ENCODE data around the gene LGR4. TPM values are rescaled to one million over a fixed set of nuclear protein-coding genes. Genes with fewer than 3 reads are reported as not detected.

Gene LGR4
- total and polyA plus RNA-seq, 2 donors from 2014 or later: 22.7 to 109 TPM

DNA sequence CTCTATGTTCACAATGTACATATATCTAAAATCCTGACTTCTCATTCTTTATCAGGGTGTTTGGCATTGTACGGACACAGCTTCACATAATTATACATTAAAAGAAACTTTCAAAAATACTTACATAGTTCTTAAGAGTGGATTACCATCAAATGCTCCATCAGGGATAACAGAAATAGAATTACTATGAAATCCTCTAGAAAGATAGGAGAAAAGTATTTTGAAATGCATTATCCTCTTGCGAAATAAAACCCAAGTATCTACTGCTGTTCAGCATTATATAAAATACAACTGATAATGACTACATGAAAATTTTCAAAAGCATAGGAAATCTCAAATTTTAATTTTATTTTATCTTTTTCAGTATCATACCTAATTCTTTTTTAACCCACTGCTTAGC, 91.8 kb downstream of the LGR4 start:
- H3K9me3 ChIP-seq (ENCODE audit: control insufficient read depth in 2 of 3, insufficient read depth in 1 of 3, low read length in 3 of 3): no peaks in the 10 kb centered on the region
- H3K4me3 ChIP-seq (ENCODE audit: low read length in 3 of 3): no peak overlapping the region
- no peak overlapping the region for H3K27ac ChIP-seq (ENCODE audit: low read depth in 2 of 2, low read length in 2 of 2)
- intact Hi-C loops (cut with DNase I): no loop called here
- no peak for FAIRE-seq
- H3K36me3 ChIP-seq (ENCODE audit: control insufficient read depth in 2 of 3, insufficient read depth in 3 of 3, low read length in 3 of 3): peaks cover 2 to 35% (median 20%) of the 10 kb centered on the region in 3 donors
- TF ChIP-seq, protein P1, sequence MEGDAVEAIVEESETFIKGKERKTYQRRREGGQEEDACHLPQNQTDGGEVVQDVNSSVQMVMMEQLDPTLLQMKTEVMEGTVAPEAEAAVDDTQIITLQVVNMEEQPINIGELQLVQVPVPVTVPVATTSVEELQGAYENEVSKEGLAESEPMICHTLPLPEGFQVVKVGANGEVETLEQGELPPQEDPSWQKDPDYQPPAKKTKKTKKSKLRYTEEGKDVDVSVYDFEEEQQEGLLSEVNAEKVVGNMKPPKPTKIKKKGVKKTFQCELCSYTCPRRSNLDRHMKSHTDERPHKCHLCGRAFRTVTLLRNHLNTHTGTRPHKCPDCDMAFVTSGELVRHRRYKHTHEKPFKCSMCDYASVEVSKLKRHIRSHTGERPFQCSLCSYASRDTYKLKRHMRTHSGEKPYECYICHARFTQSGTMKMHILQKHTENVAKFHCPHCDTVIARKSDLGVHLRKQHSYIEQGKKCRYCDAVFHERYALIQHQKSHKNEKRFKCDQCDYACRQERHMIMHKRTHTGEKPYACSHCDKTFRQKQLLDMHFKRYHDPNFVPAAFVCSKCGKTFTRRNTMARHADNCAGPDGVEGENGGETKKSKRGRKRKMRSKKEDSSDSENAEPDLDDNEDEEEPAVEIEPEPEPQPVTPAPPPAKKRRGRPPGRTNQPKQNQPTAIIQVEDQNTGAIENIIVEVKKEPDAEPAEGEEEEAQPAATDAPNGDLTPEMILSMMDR (IDR thresholded peaks at IDR 0.05; ENCODE audit: borderline replicate concordance, extremely low read depth, insufficient read depth): no peak
- peaks cover 0 to 3% (median 0%) of the 10 kb centered on the region in 3 donors for H3K4me1 ChIP-seq (ENCODE audit: control insufficient read depth in 2 of 3, insufficient read depth in 2 of 3, low read depth in 1 of 3, low read length in 3 of 3)
- no peak for DNase-seq
- no peak overlapping the region for H3K9ac ChIP-seq (ENCODE audit: low read length in 3 of 3)
- no peaks in the 10 kb centered on the region for H3K27me3 ChIP-seq (ENCODE audit: control insufficient read depth, insufficient read depth, low read length)

DNA sequence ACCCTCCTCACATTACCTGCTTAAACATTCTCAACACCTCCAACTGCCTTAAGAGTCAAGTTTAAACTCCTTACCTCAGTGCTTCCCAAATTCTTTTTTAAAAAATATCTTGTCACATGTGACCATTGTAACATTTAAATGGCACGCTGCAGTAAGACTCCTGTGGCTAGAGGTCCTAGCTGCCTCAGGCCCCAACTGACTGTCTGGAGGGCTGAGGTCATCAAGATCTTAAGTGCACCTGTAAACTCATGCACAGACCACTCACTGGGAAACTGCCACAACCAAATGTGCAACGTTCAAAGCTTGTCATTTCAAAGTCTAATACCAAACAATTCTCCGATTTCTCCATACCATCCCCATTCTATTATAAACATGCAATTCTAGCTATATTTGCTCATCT, 93.1 kb downstream of the LGR4 start:
- peaks cover 0 to 3% (median 0%) of the 10 kb centered on the region in 3 donors for H3K4me1 ChIP-seq (ENCODE audit: control insufficient read depth in 2 of 3, insufficient read depth in 2 of 3, low read depth in 1 of 3, low read length in 3 of 3)
- FAIRE-seq (no peak), DNase-seq (no peak)
- TF ChIP-seq, protein P1 (IDR thresholded peaks at IDR 0.05; ENCODE audit: borderline replicate concordance, extremely low read depth, insufficient read depth): no peak
- H3K9ac ChIP-seq (ENCODE audit: low read length in 3 of 3): no peak overlapping the region
- H3K27ac ChIP-seq (ENCODE audit: low read depth in 2 of 2, low read length in 2 of 2): no peak overlapping the region
- intact Hi-C loops (cut with DNase I): no loop called here
- H3K27me3 ChIP-seq (ENCODE audit: control insufficient read depth, insufficient read depth, low read length): no peaks in the 10 kb centered on the region
- H3K36me3 ChIP-seq (ENCODE audit: control insufficient read depth in 2 of 3, insufficient read depth in 3 of 3, low read length in 3 of 3): peaks cover 2 to 29% (median 20%) of the 10 kb centered on the region in 3 donors
- no peak overlapping the region for H3K4me3 ChIP-seq (ENCODE audit: low read length in 3 of 3)
- H3K9me3 ChIP-seq (ENCODE audit: control insufficient read depth in 2 of 3, insufficient read depth in 1 of 3, low read length in 3 of 3): no peaks in the 10 kb centered on the region

DNA sequence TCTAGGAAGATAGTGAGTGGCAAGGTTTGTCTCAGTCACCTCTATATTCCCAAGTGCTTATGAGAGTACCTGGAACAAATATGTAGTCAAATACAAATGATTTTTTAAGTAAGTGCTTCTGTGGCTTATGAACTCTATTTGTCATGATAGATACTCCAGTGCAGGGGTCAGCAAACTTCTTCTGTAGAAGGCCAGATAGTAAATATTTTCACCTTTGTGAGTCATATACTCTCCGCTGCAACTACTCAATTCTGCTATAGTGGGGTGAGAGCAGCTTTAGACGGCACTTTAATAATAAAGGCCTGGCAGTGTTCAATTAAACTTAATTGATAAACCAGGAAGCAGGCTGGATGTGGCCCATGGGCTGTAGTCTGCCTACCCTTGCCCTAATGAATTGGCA, 97.2 kb downstream of the LGR4 start:
- Histone ChIP-seq H3K4me1 (ENCODE audit: control insufficient read depth in 2 of 3, insufficient read depth in 2 of 3, low read depth in 1 of 3, low read length in 3 of 3) (no peaks in the 10 kb centered on the region), H3K36me3 (ENCODE audit: control insufficient read depth in 2 of 3, insufficient read depth in 3 of 3, low read length in 3 of 3) (peaks cover 0 to 46% (median 22%) of the 10 kb centered on the region in 3 donors), H3K27me3 (ENCODE audit: control insufficient read depth, insufficient read depth, low read length) (no peaks in the 10 kb centered on the region), H3K9ac (ENCODE audit: low read length in 3 of 3) (no peak overlapping the region), H3K9me3 (ENCODE audit: control insufficient read depth in 2 of 3, insufficient read depth in 1 of 3, low read length in 3 of 3) (no peaks in the 10 kb centered on the region), H3K4me3 (ENCODE audit: low read length in 3 of 3) (no peak overlapping the region), H3K27ac (ENCODE audit: low read depth in 2 of 2, low read length in 2 of 2) (no peak overlapping the region)
- FAIRE-seq (no peak), DNase-seq (no peak)
- TF ChIP-seq, protein P1 (IDR thresholded peaks at IDR 0.05; ENCODE audit: borderline replicate concordance, extremely low read depth, insufficient read depth): no peak
- intact Hi-C loops (cut with DNase I): no loop called here

Data from kidney (tissue), 14 donors.